Measurements from ENCODE around the gene PSME3IP1.

DNA sequence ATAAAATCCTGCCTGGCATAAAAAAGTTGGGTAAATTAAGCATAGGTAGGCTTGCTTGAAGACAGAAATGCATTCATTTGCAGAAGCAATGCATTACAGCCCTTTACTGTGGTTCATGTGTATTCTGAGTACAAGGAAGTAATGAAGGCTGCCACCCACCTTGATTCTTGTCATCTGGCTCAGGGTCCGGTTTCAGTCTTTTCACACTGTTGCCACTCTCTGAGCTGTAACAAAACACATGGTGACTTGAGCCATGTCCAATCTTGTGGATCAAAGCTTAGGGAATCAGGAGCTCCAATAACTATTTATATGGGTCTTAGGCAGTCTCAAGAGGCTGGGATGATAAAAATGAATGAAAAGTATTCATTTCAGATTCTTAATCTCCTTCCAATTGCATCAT lies 22.0 kb downstream of the PSME3IP1 start:
- TF ChIP-seq, protein P1, sequence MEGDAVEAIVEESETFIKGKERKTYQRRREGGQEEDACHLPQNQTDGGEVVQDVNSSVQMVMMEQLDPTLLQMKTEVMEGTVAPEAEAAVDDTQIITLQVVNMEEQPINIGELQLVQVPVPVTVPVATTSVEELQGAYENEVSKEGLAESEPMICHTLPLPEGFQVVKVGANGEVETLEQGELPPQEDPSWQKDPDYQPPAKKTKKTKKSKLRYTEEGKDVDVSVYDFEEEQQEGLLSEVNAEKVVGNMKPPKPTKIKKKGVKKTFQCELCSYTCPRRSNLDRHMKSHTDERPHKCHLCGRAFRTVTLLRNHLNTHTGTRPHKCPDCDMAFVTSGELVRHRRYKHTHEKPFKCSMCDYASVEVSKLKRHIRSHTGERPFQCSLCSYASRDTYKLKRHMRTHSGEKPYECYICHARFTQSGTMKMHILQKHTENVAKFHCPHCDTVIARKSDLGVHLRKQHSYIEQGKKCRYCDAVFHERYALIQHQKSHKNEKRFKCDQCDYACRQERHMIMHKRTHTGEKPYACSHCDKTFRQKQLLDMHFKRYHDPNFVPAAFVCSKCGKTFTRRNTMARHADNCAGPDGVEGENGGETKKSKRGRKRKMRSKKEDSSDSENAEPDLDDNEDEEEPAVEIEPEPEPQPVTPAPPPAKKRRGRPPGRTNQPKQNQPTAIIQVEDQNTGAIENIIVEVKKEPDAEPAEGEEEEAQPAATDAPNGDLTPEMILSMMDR (IDR thresholded peaks at IDR 0.05; ENCODE audit: poor library complexity): no peak
- TF ChIP-seq EZH2 (IDR thresholded peaks at IDR 0.05; ENCODE audit: borderline replicate concordance): no peak
